HG02938 (cell line): ENCODE results near the gene HCN4.
"Not testable (repeated sequence)": the region's sequence is repeated elsewhere in the genome, so short reads cannot be mapped to it uniquely, and the experiment has no call there.

Experiments
- ATAC-seq: cut with Tn5 transposase; IDR thresholded peaks from one replicate; pipeline ENCODE4 v1.9.1; 2021; ENCODE audit warnings: mild to moderate bottlenecking, moderate library complexity; ENCODE audit not compliant: unreplicated experiment

Gene HCN4

GRCh38 chr15:73368301-73369136, at the start of gene HCN4:
Gene HCN4, minus strand, starts transcription at chr15:73368958. Its CDS starts 688 bp downstream, at chr15:73368270.
- no peak for ATAC-seq

- no peak for ATAC-seq
Observed at GRCh38 chr15:73414876-73415275, 46.1 kb upstream of the HCN4 start.

GRCh38 chr15:73403171-73403570, 34.4 kb upstream of the HCN4 start:
- ATAC-seq: no peak

GRCh38 chr15:73400222-73400621, 31.5 kb upstream of the HCN4 start:
- ATAC-seq: not testable (repeated sequence)

- ATAC-seq: no peak
Observed at GRCh38 chr15:73398861-73399260, 30.1 kb upstream of the HCN4 start.

- ATAC-seq: no peak
Observed at GRCh38 chr15:73397461-73397860, 28.7 kb upstream of the HCN4 start.

- no peak for ATAC-seq
Observed at GRCh38 chr15:73395671-73396070, 26.9 kb upstream of the HCN4 start.

- ATAC-seq: no peak
Observed at GRCh38 chr15:73394782-73395181, 26.0 kb upstream of the HCN4 start.

GRCh38 chr15:73393336-73393735, 24.6 kb upstream of the HCN4 start:
- ATAC-seq: no peak

- no peak for ATAC-seq
Observed at GRCh38 chr15:73392025-73392424, 23.3 kb upstream of the HCN4 start.

GRCh38 chr15:73391128-73391872, 22.5 kb upstream of the HCN4 start:
- ATAC-seq: no peak

- no peak for ATAC-seq
Observed at GRCh38 chr15:73389971-73390544, 21.3 kb upstream of the HCN4 start.

- no peak for ATAC-seq
Observed at GRCh38 chr15:73389539-73389938, 20.8 kb upstream of the HCN4 start.

GRCh38 chr15:73388256-73388781, 19.6 kb upstream of the HCN4 start:
- no peak for ATAC-seq

GRCh38 chr15:73387507-73388255, 18.9 kb upstream of the HCN4 start:
- ATAC-seq: no peak

GRCh38 chr15:73386886-73387506, 18.2 kb upstream of the HCN4 start:
- ATAC-seq: no peak

- ATAC-seq: no peak
Observed at GRCh38 chr15:73386238-73386637, 17.5 kb upstream of the HCN4 start.

GRCh38 chr15:73385205-73385604, 16.4 kb upstream of the HCN4 start:
- ATAC-seq: no peak

GRCh38 chr15:73383310-73384189, 14.8 kb upstream of the HCN4 start:
- ATAC-seq: no peak
